RWPE2 (cell line): ENCODE measurements around the gene SKAP1.

ENCODE experiments used
- ATAC-seq: fragments of 200-7000 bp; cut with Tn5 transposase; 3 replicates; pipeline ENCODE4 v1.9.1; 2021; ENCODE audit warnings: low read depth
- DNase-seq: peaks from one replicate; pipeline ENCODE4 v3.0.0-alpha.2; 2020; ENCODE audit warnings: low spot score
- H3K27ac ChIP-seq: fragments of 450-650 bp; 2 replicates; pipeline ENCODE4 v1.5.1; 2017; ENCODE audit warnings: mild to moderate bottlenecking; ENCODE audit not compliant: poor library complexity, severe bottlenecking
- H3K27me3 ChIP-seq: fragments of 250-450 bp; sonication (Bioruptor Pico); 2 replicates; pipeline ENCODE4 v1.5.1; 2021; ENCODE audit warnings: mild to moderate bottlenecking, moderate library complexity; ENCODE audit not compliant: insufficient read depth, poor library complexity, severe bottlenecking
- H3K36me3 ChIP-seq: fragments of 250-450 bp; sonication (Bioruptor Pico); 2 replicates; pipeline ENCODE4 v1.5.1; 2020; ENCODE audit warnings: low read depth, mild to moderate bottlenecking, moderate library complexity
- H3K4me1 ChIP-seq: fragments of 250-450 bp; sonication (Bioruptor Pico); 2 replicates; pipeline ENCODE4 v1.5.1; 2021; ENCODE audit warnings: mild to moderate bottlenecking, moderate library complexity; ENCODE audit not compliant: insufficient read depth, poor library complexity, severe bottlenecking
- H3K4me3 ChIP-seq: fragments of 250-450 bp; sonication (Bioruptor Pico); 2 replicates; pipeline ENCODE4 v1.5.1; 2021; ENCODE audit warnings: mild to moderate bottlenecking, moderate library complexity; ENCODE audit not compliant: severe bottlenecking
- H3K9me3 ChIP-seq: fragments of 250-450 bp; sonication (Bioruptor Pico); 2 replicates; pipeline ENCODE4 v1.5.1; 2021; ENCODE audit warnings: mild to moderate bottlenecking, moderate library complexity; ENCODE audit not compliant: severe bottlenecking
- TF ChIP-seq, protein P1 (sequence below): fragments of 450-650 bp; IDR thresholded peaks from one replicate; pipeline ENCODE4 v1.5.1; 2017; ENCODE audit warnings: mild to moderate bottlenecking, moderate library complexity; ENCODE audit not compliant: poor library complexity, severe bottlenecking

SKAP1 gene

GRCh38 chr17:48161127-48161905 lies 268.7 kb downstream of the SKAP1 start:
- no peaks in the 10 kb centered on the region for H3K9me3 ChIP-seq
- no peak overlapping the region for H3K27ac ChIP-seq
- no peaks in the 10 kb centered on the region for H3K36me3 ChIP-seq
- ATAC-seq (no peak), DNase-seq (no peak)
- H3K4me1 ChIP-seq = no peaks in the 10 kb centered on the region
- TF ChIP-seq, protein P1, sequence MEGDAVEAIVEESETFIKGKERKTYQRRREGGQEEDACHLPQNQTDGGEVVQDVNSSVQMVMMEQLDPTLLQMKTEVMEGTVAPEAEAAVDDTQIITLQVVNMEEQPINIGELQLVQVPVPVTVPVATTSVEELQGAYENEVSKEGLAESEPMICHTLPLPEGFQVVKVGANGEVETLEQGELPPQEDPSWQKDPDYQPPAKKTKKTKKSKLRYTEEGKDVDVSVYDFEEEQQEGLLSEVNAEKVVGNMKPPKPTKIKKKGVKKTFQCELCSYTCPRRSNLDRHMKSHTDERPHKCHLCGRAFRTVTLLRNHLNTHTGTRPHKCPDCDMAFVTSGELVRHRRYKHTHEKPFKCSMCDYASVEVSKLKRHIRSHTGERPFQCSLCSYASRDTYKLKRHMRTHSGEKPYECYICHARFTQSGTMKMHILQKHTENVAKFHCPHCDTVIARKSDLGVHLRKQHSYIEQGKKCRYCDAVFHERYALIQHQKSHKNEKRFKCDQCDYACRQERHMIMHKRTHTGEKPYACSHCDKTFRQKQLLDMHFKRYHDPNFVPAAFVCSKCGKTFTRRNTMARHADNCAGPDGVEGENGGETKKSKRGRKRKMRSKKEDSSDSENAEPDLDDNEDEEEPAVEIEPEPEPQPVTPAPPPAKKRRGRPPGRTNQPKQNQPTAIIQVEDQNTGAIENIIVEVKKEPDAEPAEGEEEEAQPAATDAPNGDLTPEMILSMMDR = no peak
- no peaks in the 10 kb centered on the region for H3K27me3 ChIP-seq
- no peak overlapping the region for H3K4me3 ChIP-seq

- Histone ChIP-seq H3K27ac (no peak overlapping the region), H3K27me3 (no peaks in the 10 kb centered on the region), H3K4me1 (no peaks in the 10 kb centered on the region), H3K36me3 (no peaks in the 10 kb centered on the region), H3K9me3 (no peaks in the 10 kb centered on the region), H3K4me3 (no peak overlapping the region)
- DNase-seq (no peak), ATAC-seq (no peak)
- TF ChIP-seq, protein P1 = no peak
Observed at GRCh38 chr17:48160177-48161081, 269.6 kb downstream of the SKAP1 start.

DNA sequence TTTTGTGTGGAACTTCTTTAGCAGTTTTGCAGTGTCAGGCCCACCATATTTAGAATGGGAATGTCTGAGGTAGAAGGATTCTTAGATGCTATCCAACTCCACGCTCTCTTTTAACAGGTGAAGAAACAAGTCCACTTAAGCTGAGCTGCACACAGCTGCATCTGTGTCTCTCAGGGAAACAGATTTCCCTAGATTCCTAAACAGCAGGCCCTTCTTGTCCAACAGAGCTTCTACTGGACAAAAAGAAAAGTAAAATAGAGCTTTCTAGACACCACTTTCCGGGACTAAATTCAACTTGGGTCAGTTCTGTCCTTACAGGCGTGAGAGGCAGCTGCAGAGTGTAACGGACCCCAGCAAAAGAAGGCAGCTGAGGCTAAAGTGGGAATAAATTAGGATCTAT lies 270.8 kb downstream of the SKAP1 start:
- Histone ChIP-seq H3K4me3 (no peak overlapping the region), H3K27me3 (no peaks in the 10 kb centered on the region), H3K36me3 (no peaks in the 10 kb centered on the region), H3K4me1 (no peaks in the 10 kb centered on the region), H3K9me3 (no peaks in the 10 kb centered on the region), H3K27ac (no peak overlapping the region)
- TF ChIP-seq, protein P1 = no peak
- DNase-seq (no peak), ATAC-seq (no peak)

DNA sequence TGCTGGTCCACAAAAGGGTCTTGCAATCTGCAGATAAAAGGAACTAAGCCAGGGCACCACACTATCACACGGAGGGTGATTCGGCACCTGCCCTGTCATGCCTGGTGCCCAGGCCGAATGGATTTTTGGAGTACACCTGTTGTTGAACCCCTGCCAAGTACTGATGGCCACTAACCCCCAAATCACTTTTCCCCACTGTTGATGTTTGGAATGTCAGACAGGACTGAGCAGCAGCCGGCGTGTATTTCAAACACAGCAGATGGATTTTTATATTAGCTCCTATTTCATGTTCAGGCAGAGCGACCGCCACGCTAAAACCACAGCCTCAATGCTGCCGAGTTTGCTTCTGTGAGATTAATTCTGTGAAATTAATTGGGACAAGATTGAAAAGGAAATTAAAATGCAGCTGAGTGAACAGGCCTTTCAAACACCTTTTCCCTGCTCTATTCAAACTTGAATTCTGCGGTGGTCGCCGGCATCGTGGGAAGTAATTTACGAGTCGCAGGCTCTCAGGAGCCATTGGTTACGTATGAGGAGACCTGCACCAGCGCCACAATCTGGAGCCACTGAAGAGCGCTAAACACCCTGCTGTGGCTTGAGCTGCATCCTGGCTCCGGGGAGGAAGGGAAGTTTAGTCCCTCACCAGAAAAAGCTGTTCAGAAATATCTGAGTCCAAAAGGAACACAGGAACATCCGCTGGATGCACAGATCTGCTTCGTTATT lies 274.0 kb downstream of the SKAP1 start:
- H3K9me3 ChIP-seq = no peaks in the 10 kb centered on the region
- H3K4me1 ChIP-seq = no peaks in the 10 kb centered on the region
- no peak overlapping the region for H3K27ac ChIP-seq
- DNase-seq (no peak), ATAC-seq (no peak)
- H3K4me3 ChIP-seq = no peak overlapping the region
- TF ChIP-seq, protein P1 = no peak
- peaks cover 18% of the 10 kb centered on the region for H3K27me3 ChIP-seq
- H3K36me3 ChIP-seq = no peaks in the 10 kb centered on the region
